ENCODE data around the gene MEA1. TPM values are rescaled to one million over a fixed set of nuclear protein-coding genes. Genes with fewer than 3 reads are reported as not detected.

Gene MEA1
- total RNA-seq, 4 donors from 2014 or later: 25.0 to 33.5 (median 25.9) TPM

DNA sequence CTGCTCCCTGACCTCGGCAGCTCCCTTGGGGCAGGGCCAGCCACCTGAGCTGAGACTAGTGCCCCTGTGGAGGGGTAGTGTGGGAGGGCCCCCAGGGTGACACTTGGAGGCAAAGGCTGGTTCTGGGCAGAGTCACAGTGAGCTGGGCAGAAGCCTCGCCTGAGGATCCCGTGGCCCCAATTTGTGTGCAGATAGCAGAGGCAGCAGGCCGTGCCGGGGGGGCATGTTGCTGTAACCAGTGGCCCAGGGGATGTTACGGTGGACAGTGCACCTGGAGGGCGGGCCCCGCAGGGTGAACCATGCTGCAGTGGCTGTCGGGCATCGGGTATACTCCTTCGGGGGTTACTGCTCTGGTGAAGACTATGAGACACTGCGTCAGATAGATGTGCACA, 3.2 kb upstream of the MEA1 start:
- TF ChIP-seq, protein P1, sequence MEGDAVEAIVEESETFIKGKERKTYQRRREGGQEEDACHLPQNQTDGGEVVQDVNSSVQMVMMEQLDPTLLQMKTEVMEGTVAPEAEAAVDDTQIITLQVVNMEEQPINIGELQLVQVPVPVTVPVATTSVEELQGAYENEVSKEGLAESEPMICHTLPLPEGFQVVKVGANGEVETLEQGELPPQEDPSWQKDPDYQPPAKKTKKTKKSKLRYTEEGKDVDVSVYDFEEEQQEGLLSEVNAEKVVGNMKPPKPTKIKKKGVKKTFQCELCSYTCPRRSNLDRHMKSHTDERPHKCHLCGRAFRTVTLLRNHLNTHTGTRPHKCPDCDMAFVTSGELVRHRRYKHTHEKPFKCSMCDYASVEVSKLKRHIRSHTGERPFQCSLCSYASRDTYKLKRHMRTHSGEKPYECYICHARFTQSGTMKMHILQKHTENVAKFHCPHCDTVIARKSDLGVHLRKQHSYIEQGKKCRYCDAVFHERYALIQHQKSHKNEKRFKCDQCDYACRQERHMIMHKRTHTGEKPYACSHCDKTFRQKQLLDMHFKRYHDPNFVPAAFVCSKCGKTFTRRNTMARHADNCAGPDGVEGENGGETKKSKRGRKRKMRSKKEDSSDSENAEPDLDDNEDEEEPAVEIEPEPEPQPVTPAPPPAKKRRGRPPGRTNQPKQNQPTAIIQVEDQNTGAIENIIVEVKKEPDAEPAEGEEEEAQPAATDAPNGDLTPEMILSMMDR (IDR thresholded peaks at IDR 0.05 in 4 of 5, conservative IDR thresholded peaks at IDR 0.05 in 1 of 5): no peak
- Histone ChIP-seq H3K4me1 (peaks cover 76 to 83% of the 10 kb centered on the region in 2 donors), H3K9me3 (no peaks in the 10 kb centered on the region), H3K27ac (peak overlapping the region; percentile 95 to 98 (median 98)), H3K4me3 (peak overlapping the region; percentile 23 to 39 (median 30)), H3K36me3 (peaks cover 0 to 36% of the 10 kb centered on the region in 2 donors), H3K27me3 (no peaks in the 10 kb centered on the region)
- DNase-seq (peak in 1 of 2 donors; percentile 49), ATAC-seq (no peak)
- intact Hi-C loops (cut with DNase I; ENCODE audit: low total_unique reads): loop anchor here (10.0 kb wide), 2 partner anchors 802 to 1282 kb away; partner anchors contain the start of genes MRPS10 and TFEB
- in situ Hi-C loops (cut with MboI; ENCODE audit: low sequenced_read_pairs in 4 of 4): loop anchor here in 1 of 4 donors (10.0 kb wide), 1 partner anchor 452 kb away; the partner anchor contains the start of gene UBR2

DNA sequence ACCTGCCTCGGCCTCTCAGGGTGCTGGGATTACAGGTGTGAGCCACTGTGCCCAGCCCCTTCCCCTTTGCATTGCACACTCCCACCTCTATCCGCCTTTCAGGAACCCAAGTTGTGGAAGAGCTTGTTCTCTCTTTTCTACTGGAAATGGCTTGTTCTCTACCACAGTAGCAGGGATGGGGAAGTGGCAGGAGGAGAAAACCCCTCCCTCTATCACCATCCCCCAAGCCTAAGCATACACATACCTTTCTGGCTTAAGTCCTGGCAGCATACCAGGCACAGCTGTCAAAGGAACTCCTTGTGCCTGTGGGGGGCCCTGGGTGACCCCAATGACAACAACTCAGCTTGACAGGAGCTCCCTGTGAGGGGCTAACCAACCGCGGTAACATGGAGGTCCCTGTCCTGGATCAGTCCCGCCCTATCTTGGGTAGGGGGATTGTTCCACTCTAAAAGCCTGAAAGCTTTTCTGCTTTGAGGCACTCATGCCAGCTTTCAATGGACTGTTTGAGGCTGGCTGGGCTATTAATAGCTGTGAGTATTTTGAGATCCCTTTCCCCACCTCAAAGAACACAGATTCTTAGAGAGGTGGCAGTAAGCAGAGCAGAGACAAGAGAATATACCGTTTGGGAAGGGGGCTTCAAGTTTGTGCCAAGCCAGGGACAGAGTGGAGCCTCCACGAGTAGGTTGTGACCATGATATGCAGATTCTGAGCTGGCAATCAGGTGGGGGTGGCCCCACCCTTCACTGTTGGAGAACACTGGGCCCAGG, 2.6 kb upstream of the MEA1 start:
- H3K4me1 ChIP-seq: peaks cover 76 to 83% of the 10 kb centered on the region in 2 donors
- H3K27me3 ChIP-seq: no peaks in the 10 kb centered on the region
- peaks cover 0 to 42% of the 10 kb centered on the region in 2 donors for H3K36me3 ChIP-seq
- no peaks in the 10 kb centered on the region for H3K9me3 ChIP-seq
- TF ChIP-seq POLR2A (IDR thresholded peaks at IDR 0.05): peak in 1 of 2 donors; percentile 9
- TF ChIP-seq, protein P1 (IDR thresholded peaks at IDR 0.05 in 4 of 5, conservative IDR thresholded peaks at IDR 0.05 in 1 of 5): no peak
- in situ Hi-C loops (cut with MboI; ENCODE audit: low sequenced_read_pairs in 4 of 4) (loop anchor here in 1 of 4 donors (10.0 kb wide), 1 partner anchor 452 kb away; the partner anchor contains the start of gene UBR2), intact Hi-C loops (cut with DNase I; ENCODE audit: low total_unique reads) (loop anchor here (10.0 kb wide), 2 partner anchors 802 to 1282 kb away; partner anchors contain the start of genes MRPS10 and TFEB)
- peak overlapping the region; percentile 23 to 39 (median 30) for H3K4me3 ChIP-seq
- ATAC-seq (peak; percentile 45 to 63), DNase-seq (peak in 1 of 2 donors; percentile 70)
- peak overlapping the region; percentile 95 to 98 (median 98) for H3K27ac ChIP-seq

- no peak for DNase-seq
- peaks cover 60 to 64% of the 10 kb centered on the region in 2 donors for H3K4me1 ChIP-seq
- in situ Hi-C loops (cut with MboI; ENCODE audit: low sequenced_read_pairs in 4 of 4): loop anchor here in 1 of 4 donors (10.0 kb wide), 1 partner anchor 450 kb away; the partner anchor contains the start of gene UBR2
- TF ChIP-seq, protein P1 (IDR thresholded peaks at IDR 0.05 in 4 of 5, conservative IDR thresholded peaks at IDR 0.05 in 1 of 5): no peak
- no peak for TF ChIP-seq POLR2A (IDR thresholded peaks at IDR 0.05)
- H3K9me3 ChIP-seq: no peaks in the 10 kb centered on the region
- H3K4me3 ChIP-seq: peak overlapping the region; percentile 77 to 90 (median 80)
- H3K36me3 ChIP-seq: peaks cover 0 to 53% of the 10 kb centered on the region in 2 donors
- intact Hi-C loops (cut with DNase I; ENCODE audit: low total_unique reads): loop anchor here (1.0 to 10.0 kb wide), 5 partner anchors 20 to 1280 kb away; partner anchors contain the start of genes KLC4, MRPL2, MRPS10 and SRF
- no peak for ATAC-seq
- H3K27ac ChIP-seq: peak overlapping the region; percentile 95 to 98 (median 98)
- H3K27me3 ChIP-seq: no peaks in the 10 kb centered on the region
Observed at GRCh38 chr6:43014434-43014909, 726 bp upstream of the MEA1 start.

DNA sequence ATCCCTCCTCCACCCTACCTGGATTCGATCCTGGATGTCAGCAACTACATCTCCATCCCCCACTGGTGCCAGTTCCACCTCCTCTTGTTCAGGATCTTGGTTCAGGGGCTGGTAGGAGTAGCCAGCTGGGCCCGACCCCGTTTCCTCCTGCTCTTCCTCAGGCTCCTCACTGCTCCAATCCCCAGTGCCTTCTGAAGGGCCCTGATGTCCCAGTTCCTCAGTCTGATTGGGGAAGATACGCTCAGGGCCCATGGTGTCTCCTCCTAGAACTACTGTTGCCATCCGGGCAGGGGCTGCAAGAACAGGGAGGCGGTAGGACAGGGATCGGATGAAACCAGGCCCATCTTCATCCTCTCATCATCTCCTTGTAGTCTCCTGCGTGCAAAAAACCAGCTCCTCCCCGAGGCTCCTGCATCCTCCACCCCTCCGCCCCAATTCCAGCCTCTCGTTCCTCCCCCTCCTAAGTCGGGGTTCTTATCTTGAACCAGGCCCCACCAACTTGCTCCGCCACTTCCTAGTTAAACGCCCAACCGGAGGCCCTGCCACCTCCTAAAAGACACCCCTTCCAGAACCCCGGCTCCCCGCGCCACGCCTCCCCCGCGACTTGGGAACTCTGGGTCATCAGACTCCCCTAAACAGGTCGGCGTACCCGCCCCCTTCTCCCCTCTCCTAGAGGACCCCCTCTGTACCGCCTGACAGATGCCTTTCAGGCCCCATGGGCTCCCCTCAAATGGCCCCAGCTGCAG, 476 bp downstream of the MEA1 start:
- peak in 1 of 2 donors; percentile 3 for ATAC-seq
- Histone ChIP-seq H3K27me3 (no peaks in the 10 kb centered on the region), H3K4me3 (peak overlapping the region; percentile 77 to 90 (median 82)), H3K27ac (peak overlapping the region; percentile 80 to 97 (median 93)), H3K4me1 (peaks cover 48 to 52% of the 10 kb centered on the region in 2 donors), H3K9me3 (no peaks in the 10 kb centered on the region), H3K36me3 (peaks cover 0 to 53% of the 10 kb centered on the region in 2 donors)
- intact Hi-C loops (cut with DNase I; ENCODE audit: low total_unique reads) (loop anchor here (2.0 to 10.0 kb wide), 4 partner anchors 28 to 1278 kb away; partner anchors contain the start of genes MRPS10, PPP2R5D and TFEB), in situ Hi-C loops (cut with MboI; ENCODE audit: low sequenced_read_pairs in 4 of 4) (loop anchor here in 1 of 4 donors (10.0 kb wide), 1 partner anchor 448 kb away; the partner anchor contains the start of gene UBR2)
- no peak for DNase-seq
- no peak for TF ChIP-seq POLR2A (IDR thresholded peaks at IDR 0.05)
- TF ChIP-seq, protein P1 (IDR thresholded peaks at IDR 0.05 in 4 of 5, conservative IDR thresholded peaks at IDR 0.05 in 1 of 5): no peak
